ENCODE data around the gene PRXL2C. TPM values are rescaled to one million over a fixed set of nuclear protein-coding genes. Genes with fewer than 3 reads are reported as not detected.

PRXL2C gene
- polyA plus RNA-seq, 1 experiment, result 5.5 TPM

DNA sequence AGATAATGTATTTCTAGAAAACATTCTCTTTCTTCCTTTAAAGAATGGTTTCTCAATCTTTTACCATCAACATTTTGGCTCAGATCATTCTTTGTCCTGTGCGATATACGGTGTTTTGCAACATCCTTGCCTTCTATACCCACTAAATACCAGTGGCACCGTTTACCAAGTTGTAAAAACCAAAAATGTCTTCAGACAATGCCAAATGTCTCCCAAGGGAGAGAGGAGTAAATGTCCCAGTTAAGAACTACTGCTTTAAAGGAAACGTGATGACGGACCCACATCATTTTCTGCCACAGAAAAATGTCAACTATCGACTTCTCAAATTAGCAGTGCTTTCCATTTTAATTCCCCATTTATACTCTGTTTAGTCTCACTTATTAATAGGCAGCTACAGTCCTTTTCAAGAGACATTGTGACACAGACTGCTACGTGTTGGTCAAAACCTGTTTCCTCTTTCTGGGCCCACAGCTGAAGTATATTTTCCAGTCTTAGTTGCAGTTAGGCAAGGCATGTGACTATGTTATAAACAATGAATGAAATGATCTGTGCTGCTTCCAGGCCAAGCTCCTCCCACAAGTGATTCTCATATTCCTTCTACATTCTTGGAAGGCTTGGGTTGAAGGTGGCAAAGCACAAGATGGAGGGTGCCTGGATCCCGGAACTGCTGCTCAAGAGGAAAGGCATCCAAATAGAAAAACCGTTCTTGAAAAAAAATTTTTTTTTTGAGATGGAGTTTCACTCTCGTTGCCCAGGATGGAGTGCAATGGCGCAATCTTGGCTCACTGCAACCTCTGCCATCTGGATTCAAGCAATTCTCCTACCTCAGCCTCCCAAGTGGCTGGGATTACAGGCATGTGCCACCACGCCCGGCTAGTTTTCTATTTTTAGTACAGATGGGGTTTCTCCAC lies 8.8 kb downstream of the PRXL2C start:
- peak overlapping the region; percentile 58 for H3K27ac ChIP-seq (ENCODE audit: low read depth, low read length)
- no peak for DNase-seq (ENCODE audit: low read depth, low spot score)
- peaks cover 2% of the 10 kb centered on the region; the same call in 1 of the 2 replicates for H3K9me3 ChIP-seq (ENCODE audit: control insufficient read depth, insufficient read depth, low read length)
- no peaks in the 10 kb centered on the region for H3K27me3 ChIP-seq (ENCODE audit: control insufficient read depth, insufficient read depth, low read length)
- POLR2A ChIA-PET, result no interaction called here
- no peak overlapping the region for H3K4me3 ChIP-seq (ENCODE audit: low read depth, low read length)
- CTCF ChIA-PET, result no interaction called here
- TF ChIP-seq, protein P1, sequence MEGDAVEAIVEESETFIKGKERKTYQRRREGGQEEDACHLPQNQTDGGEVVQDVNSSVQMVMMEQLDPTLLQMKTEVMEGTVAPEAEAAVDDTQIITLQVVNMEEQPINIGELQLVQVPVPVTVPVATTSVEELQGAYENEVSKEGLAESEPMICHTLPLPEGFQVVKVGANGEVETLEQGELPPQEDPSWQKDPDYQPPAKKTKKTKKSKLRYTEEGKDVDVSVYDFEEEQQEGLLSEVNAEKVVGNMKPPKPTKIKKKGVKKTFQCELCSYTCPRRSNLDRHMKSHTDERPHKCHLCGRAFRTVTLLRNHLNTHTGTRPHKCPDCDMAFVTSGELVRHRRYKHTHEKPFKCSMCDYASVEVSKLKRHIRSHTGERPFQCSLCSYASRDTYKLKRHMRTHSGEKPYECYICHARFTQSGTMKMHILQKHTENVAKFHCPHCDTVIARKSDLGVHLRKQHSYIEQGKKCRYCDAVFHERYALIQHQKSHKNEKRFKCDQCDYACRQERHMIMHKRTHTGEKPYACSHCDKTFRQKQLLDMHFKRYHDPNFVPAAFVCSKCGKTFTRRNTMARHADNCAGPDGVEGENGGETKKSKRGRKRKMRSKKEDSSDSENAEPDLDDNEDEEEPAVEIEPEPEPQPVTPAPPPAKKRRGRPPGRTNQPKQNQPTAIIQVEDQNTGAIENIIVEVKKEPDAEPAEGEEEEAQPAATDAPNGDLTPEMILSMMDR (IDR thresholded peaks at IDR 0.05; ENCODE audit: low read depth, low read length), result no peak

- CTCF ChIA-PET, result interaction anchor here (0.5 to 0.6 kb wide), 2 partner anchors 77 to 208 kb away, joined by 3 read pairs; no protein-coding TSS in a partner anchor
Observed at GRCh38 chr9:96644137-96644536, 11.0 kb downstream of the PRXL2C start.

DNA sequence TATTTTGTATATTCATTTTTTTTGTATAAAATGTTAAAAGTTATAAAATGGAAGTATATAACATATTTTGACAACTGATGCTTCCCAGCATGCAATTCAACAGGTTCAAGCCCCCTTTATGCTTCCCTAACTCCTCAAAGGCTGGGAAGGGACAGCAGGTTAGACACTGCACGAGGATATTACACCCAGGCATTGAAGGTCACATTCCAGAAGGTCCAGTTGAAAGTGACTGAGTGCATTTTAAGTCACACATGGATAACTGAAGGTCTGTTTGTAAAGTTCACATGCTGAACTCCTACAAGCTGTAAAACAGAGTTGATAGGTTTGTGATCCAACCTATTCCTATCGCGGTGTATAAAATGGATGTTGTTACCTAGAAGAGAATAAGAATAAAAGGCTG lies 13.6 kb downstream of the PRXL2C start:
- ChIA-PET POLR2A (no interaction called here), CTCF (no interaction called here)
- no peak overlapping the region for H3K27ac ChIP-seq (ENCODE audit: low read depth, low read length)
- no peaks in the 10 kb centered on the region for H3K27me3 ChIP-seq (ENCODE audit: control insufficient read depth, insufficient read depth, low read length)
- no peak for DNase-seq (ENCODE audit: low read depth, low spot score)
- no peak overlapping the region for H3K4me3 ChIP-seq (ENCODE audit: low read depth, low read length)
- peaks cover 2% of the 10 kb centered on the region; the same call in 1 of the 2 replicates for H3K9me3 ChIP-seq (ENCODE audit: control insufficient read depth, insufficient read depth, low read length)
- TF ChIP-seq, protein P1 (IDR thresholded peaks at IDR 0.05; ENCODE audit: low read depth, low read length), result no peak

More at GRCh38 chr9:96644137-96644536, 11.0 kb downstream of the PRXL2C start:
- Histone ChIP-seq H3K4me3 (ENCODE audit: low read depth, low read length) (no peak overlapping the region), H3K27ac (ENCODE audit: low read depth, low read length) (no peak overlapping the region), H3K27me3 (ENCODE audit: control insufficient read depth, insufficient read depth, low read length) (no peaks in the 10 kb centered on the region), H3K9me3 (ENCODE audit: control insufficient read depth, insufficient read depth, low read length) (peaks cover 2% of the 10 kb centered on the region; the same call in 1 of the 2 replicates)
- POLR2A ChIA-PET, result interaction anchor here (0.6 kb wide), 1 partner anchor 205 kb away, joined by 4 read pairs; no protein-coding TSS in a partner anchor
- TF ChIP-seq, protein P1 (IDR thresholded peaks at IDR 0.05; ENCODE audit: low read depth, low read length), result no peak
- no peak for DNase-seq (ENCODE audit: low read depth, low spot score)

DNA sequence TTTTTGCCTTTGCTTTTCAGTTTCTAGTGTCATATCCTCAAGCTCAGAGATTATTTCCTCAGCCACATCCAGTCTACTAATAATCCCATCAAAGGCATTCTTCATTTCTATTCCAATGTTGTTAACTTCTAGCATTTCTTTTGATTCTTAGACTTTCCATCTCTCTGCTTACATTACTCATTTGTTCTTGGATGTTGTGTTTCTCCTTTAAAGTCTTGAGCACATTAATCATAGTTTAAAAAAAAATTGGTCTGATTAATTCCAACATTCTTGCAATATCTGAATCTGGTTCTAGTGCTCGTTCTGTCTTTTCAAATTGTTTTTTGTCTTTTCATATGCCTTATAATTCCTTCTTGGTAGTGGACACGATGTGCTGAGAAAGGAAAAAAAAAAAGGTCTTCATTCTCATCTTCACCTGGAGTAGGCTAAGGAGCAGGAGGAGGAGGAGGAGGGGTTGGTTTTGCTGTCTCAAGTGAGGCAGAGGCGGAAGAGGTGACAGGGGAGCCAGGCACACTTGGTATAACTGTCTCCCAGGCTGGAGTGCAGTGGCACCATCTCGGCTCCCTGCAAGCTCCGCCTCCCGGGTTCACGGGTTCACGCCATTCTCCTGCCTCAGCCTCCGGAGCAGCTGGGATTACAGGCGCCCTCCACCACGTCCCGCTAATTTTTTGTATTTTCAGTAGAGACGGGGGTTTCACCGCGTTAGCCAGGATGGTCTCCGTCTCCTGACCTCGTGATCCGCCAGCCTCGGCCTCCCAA lies 16.3 kb downstream of the PRXL2C start:
- no peak for DNase-seq (ENCODE audit: low read depth, low spot score)
- Histone ChIP-seq H3K9me3 (ENCODE audit: control insufficient read depth, insufficient read depth, low read length) (no peaks in the 10 kb centered on the region; the same call in 1 of the 2 replicates), H3K27me3 (ENCODE audit: control insufficient read depth, insufficient read depth, low read length) (no peaks in the 10 kb centered on the region), H3K27ac (ENCODE audit: low read depth, low read length) (no peak overlapping the region), H3K4me3 (ENCODE audit: low read depth, low read length) (no peak overlapping the region)
- ChIA-PET POLR2A (no interaction called here), CTCF (no interaction called here)
- TF ChIP-seq, protein P1 (IDR thresholded peaks at IDR 0.05; ENCODE audit: low read depth, low read length), result no peak
